B cell (primary cell): Measurements from ENCODE around the gene CEP128.

Experiments
- EZH2 ChIP-seq: IDR thresholded peaks from 2 replicates; pipeline ENCODE4 v1.6.1; 2012; ENCODE audit warnings: borderline replicate concordance, low read depth, mild to moderate bottlenecking, moderate library complexity, low read length; ENCODE audit not compliant: insufficient read depth, poor library complexity, severe bottlenecking
- TF ChIP-seq, protein P1 (sequence below): fragments of 200-600 bp; IDR thresholded peaks from one replicate; pipeline ENCODE4 v1.8.0; 2022; ENCODE audit warnings: antibody characterized with exemption, mild to moderate bottlenecking

DNA sequence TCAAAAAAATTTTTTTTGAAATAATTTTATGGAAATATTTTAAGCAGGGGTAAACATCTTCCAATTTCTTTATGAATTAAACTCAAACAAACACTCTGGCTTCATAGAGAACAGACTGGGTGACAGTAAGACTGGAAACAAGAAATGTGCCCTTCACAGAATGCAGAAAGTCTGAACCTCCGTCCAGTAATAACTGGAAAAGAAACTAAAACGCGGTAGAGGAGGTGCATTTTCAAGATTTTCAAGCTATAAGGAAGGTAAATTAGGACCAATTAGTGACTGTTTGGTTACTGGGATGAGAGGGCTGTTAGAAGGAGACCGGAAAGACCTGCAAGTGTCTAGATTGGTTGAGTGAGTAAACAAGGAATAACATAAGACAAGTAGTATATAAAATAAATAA lies 245.7 kb downstream of the CEP128 start:
- TF ChIP-seq, protein P1, sequence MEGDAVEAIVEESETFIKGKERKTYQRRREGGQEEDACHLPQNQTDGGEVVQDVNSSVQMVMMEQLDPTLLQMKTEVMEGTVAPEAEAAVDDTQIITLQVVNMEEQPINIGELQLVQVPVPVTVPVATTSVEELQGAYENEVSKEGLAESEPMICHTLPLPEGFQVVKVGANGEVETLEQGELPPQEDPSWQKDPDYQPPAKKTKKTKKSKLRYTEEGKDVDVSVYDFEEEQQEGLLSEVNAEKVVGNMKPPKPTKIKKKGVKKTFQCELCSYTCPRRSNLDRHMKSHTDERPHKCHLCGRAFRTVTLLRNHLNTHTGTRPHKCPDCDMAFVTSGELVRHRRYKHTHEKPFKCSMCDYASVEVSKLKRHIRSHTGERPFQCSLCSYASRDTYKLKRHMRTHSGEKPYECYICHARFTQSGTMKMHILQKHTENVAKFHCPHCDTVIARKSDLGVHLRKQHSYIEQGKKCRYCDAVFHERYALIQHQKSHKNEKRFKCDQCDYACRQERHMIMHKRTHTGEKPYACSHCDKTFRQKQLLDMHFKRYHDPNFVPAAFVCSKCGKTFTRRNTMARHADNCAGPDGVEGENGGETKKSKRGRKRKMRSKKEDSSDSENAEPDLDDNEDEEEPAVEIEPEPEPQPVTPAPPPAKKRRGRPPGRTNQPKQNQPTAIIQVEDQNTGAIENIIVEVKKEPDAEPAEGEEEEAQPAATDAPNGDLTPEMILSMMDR, result no peak
- no peak for TF ChIP-seq EZH2
